Measurements from ENCODE around the gene RXRA.

DNA sequence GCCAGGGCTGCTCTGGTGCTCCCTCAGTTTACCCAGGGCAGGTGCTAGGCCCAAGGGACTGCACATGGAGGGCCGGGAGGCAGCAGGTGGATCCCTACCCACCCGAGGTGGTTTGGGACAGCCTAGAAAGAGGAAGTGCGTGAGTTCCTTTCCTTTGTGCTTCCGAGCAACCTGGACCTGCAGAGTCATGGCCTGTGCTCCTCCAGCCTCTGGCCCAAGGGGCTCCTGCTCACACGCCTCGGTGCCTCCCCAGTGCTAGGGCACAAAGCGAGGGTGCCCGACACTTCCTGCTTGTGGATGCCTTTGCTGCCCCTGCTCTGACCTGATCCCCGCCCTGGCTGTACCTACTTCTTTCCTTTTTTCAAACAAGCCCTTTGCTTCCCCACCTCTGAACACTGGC is 79.3 kb downstream of the RXRA start:
- TF ChIP-seq EZH2 (IDR thresholded peaks at IDR 0.05; ENCODE audit: borderline replicate concordance, insufficient read depth, low read depth, low read length, poor library complexity, severe bottlenecking), result no peak
- TF ChIP-seq, protein P1, sequence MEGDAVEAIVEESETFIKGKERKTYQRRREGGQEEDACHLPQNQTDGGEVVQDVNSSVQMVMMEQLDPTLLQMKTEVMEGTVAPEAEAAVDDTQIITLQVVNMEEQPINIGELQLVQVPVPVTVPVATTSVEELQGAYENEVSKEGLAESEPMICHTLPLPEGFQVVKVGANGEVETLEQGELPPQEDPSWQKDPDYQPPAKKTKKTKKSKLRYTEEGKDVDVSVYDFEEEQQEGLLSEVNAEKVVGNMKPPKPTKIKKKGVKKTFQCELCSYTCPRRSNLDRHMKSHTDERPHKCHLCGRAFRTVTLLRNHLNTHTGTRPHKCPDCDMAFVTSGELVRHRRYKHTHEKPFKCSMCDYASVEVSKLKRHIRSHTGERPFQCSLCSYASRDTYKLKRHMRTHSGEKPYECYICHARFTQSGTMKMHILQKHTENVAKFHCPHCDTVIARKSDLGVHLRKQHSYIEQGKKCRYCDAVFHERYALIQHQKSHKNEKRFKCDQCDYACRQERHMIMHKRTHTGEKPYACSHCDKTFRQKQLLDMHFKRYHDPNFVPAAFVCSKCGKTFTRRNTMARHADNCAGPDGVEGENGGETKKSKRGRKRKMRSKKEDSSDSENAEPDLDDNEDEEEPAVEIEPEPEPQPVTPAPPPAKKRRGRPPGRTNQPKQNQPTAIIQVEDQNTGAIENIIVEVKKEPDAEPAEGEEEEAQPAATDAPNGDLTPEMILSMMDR (IDR thresholded peaks at IDR 0.05), result no peak
